Osteoblast (primary cell): Measurements from ENCODE around the gene AFF1. TPM values are rescaled to one million over a fixed set of nuclear protein-coding genes. Genes with fewer than 3 reads are reported as not detected.

ENCODE experiments used
- DNase-seq: peaks from one replicate; pipeline ENCODE4 v3.0.0; 2011; ENCODE audit warnings: low spot score, mixed read lengths; ENCODE audit not compliant: insufficient read length; ENCODE audit errors: missing footprints
- H2AFZ ChIP-seq: 2 replicates; pipeline ENCODE4 v1.6.0; 2011; ENCODE audit warnings: mild to moderate bottlenecking, low read length
- H3K27ac ChIP-seq: 2 replicates; pipeline ENCODE4 v1.5.1; 2011; ENCODE audit warnings: mild to moderate bottlenecking, low read depth, low read length, moderate library complexity
- H3K27me3 ChIP-seq: 2 replicates; pipeline ENCODE4 v1.6.0; 2012; ENCODE audit warnings: mild to moderate bottlenecking, control low read depth, inconsistent platforms, low read length, moderate library complexity; ENCODE audit not compliant: insufficient read depth
- H3K36me3 ChIP-seq: 2 replicates; pipeline ENCODE4 v1.5.1; 2011; ENCODE audit warnings: mild to moderate bottlenecking, low read length, control low read depth, moderate library complexity; ENCODE audit not compliant: insufficient read depth
- H3K4me1 ChIP-seq: 2 replicates; pipeline ENCODE4 v1.5.1; 2011; ENCODE audit warnings: mild to moderate bottlenecking, low read length, control low read depth, moderate library complexity; ENCODE audit not compliant: insufficient read depth
- H3K4me2 ChIP-seq: 2 replicates; pipeline ENCODE4 v1.6.0; 2011; ENCODE audit warnings: mild to moderate bottlenecking, low read length; ENCODE audit not compliant: insufficient read depth
- H3K4me3 ChIP-seq: fragments of 200-600 bp; sonication (generic); 3 replicates; pipeline ENCODE4 v1.5.1; 2012; ENCODE audit warnings: mild to moderate bottlenecking, low read length, inconsistent platforms; ENCODE audit not compliant: insufficient read depth
- H3K79me2 ChIP-seq: 2 replicates; pipeline ENCODE4 v1.6.0; 2012; ENCODE audit warnings: mild to moderate bottlenecking, low read length, control low read depth, inconsistent platforms; ENCODE audit not compliant: insufficient read depth
- H3K9me3 ChIP-seq: 2 replicates; pipeline ENCODE4 v1.5.1; 2011; ENCODE audit warnings: low read depth, low read length, control low read depth
- H4K20me1 ChIP-seq: 2 replicates; pipeline ENCODE4 v1.6.0; 2012; ENCODE audit warnings: mild to moderate bottlenecking, low read length, control low read depth; ENCODE audit not compliant: insufficient read depth
- CTCF ChIP-seq: IDR thresholded peaks from 2 replicates; pipeline ENCODE4 v1.5.1; 2011; ENCODE audit warnings: mild to moderate bottlenecking, low read depth, low read length, moderate library complexity; ENCODE audit errors: extremely low read depth
- total RNA-seq: library from RNA; depleted of rRNA; stranded (reverse); fragments of >200 nt; gene quantifications from 2 replicates; pipeline ENCODE4 v1.2.3, GENCODE V29; 2012

AFF1 gene
- total RNA-seq, 1 donor = 19.5 TPM

GRCh38 chr4:87019898-87020297, 85.1 kb downstream of the AFF1 start:
- Histone ChIP-seq H3K27me3 (no peaks in the 10 kb centered on the region), H3K9me3 (no peaks in the 10 kb centered on the region), H3K36me3 (no peaks in the 10 kb centered on the region), H2AFZ (no peak overlapping the region), H3K4me2 (no peak overlapping the region), H4K20me1 (peaks cover 8% of the 10 kb centered on the region), H3K4me1 (peaks cover 14% of the 10 kb centered on the region), H3K79me2 (peaks cover 86% of the 10 kb centered on the region), H3K27ac (no peak overlapping the region), H3K4me3 (no peak overlapping the region)
- DNase-seq = no peak
- no peak for TF ChIP-seq CTCF

DNA sequence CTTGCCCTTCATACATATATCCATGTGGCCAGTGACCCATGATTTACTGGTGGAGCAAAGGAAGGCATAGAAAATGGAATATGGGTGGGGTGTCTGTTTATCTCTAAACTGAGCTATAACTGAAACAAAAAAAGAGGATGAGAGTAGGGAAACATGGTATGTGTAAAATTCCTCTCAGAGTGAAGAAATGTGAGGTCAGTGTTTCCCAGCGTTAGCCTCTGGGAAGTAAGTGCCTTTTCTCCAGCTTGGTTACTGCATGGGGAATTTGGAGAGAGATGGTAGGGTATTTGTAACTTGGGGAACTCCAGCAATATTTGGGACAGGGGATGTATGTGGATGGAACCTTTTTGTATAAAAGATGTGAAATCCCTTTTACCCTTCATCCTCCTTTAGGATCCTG, 89.4 kb downstream of the AFF1 start:
- Histone ChIP-seq H3K27ac (no peak overlapping the region), H3K4me1 (no peaks in the 10 kb centered on the region), H4K20me1 (peaks cover 23% of the 10 kb centered on the region), H3K4me3 (no peak overlapping the region), H2AFZ (no peak overlapping the region), H3K79me2 (peaks cover 90% of the 10 kb centered on the region), H3K9me3 (no peaks in the 10 kb centered on the region), H3K4me2 (no peak overlapping the region), H3K27me3 (no peaks in the 10 kb centered on the region), H3K36me3 (no peaks in the 10 kb centered on the region)
- DNase-seq = no peak
- no peak for TF ChIP-seq CTCF

DNA sequence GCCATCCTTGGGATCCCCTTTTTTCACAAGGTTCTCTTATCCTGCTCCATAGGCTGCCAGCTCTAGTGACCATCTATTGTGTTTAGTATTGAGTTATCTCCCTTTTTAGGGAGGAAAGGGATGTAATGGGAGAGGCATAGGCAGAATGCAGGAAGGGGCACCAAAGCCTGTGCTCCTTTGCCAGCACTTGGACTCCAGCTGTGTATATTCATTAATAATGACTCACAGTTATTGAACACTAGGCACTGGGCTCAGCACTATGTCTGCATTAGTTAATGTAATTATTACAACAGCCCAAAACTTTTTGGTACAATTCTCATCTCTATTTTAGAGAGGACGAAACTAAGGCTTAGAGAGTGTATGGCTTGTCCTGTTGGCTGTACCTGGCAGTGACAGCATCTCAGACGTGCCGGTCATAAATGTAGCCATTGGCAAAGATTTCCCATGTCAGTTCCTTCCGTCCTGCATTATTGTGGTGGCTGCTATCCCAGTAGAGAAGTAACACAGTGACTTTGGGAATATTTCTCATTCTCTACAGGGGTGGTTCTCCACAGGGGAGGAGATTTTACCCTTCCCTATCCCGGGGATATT, 90.3 kb downstream of the AFF1 start:
- no peak for TF ChIP-seq CTCF
- H3K79me2 ChIP-seq = peaks cover 90% of the 10 kb centered on the region

DNA sequence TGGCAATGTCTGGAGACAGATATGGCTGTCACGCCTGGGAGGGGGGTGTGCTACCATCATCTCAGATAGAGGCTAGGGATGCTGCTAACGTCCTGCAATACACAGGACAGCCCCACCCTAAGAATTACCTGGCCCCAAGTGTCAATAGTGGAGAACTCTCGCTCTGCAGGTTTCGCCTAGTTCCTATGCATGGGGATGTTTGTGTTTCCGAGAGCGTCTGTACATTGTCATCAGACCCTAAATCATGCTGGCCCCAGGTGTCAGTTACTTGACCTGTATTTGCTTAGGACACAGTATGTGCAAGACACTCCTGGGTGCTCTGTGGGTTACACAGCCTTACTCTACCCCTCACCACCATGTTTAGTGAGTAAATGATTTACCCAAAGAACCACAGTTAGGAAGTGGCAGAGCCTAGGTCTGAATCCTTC, 90.8 kb downstream of the AFF1 start:
- Histone ChIP-seq H3K79me2 (peaks cover 90% of the 10 kb centered on the region), H3K27me3 (no peaks in the 10 kb centered on the region), H2AFZ (no peak overlapping the region), H3K36me3 (no peaks in the 10 kb centered on the region), H4K20me1 (peaks cover 23% of the 10 kb centered on the region), H3K4me2 (no peak overlapping the region), H3K4me1 (peaks cover 11% of the 10 kb centered on the region), H3K9me3 (no peaks in the 10 kb centered on the region), H3K27ac (no peak overlapping the region), H3K4me3 (no peak overlapping the region)
- TF ChIP-seq CTCF = no peak
- DNase-seq = no peak

More for the DNA sequence above, 90.3 kb downstream of the AFF1 start:
- no peak overlapping the region for H3K4me2 ChIP-seq
- no peaks in the 10 kb centered on the region for H3K27me3 ChIP-seq
- H3K4me3 ChIP-seq = no peak overlapping the region
- DNase-seq = no peak
- peaks cover 23% of the 10 kb centered on the region for H4K20me1 ChIP-seq
- no peak overlapping the region for H2AFZ ChIP-seq
- no peak overlapping the region for H3K27ac ChIP-seq
- H3K9me3 ChIP-seq = no peaks in the 10 kb centered on the region
- peaks cover 7% of the 10 kb centered on the region for H3K4me1 ChIP-seq
- H3K36me3 ChIP-seq = no peaks in the 10 kb centered on the region
